NCI-H2171 (cell line): ENCODE data around the gene SETBP1.
"Not testable (repeated sequence)": the region's sequence is repeated elsewhere in the genome, so short reads cannot be mapped to it uniquely, and the experiment has no call there.

Source experiments
- DNase-seq: peaks from one replicate; lab custom pipeline; 2025; lab: John Stamatoyannopoulos, UW

The SETBP1 gene

DNA sequence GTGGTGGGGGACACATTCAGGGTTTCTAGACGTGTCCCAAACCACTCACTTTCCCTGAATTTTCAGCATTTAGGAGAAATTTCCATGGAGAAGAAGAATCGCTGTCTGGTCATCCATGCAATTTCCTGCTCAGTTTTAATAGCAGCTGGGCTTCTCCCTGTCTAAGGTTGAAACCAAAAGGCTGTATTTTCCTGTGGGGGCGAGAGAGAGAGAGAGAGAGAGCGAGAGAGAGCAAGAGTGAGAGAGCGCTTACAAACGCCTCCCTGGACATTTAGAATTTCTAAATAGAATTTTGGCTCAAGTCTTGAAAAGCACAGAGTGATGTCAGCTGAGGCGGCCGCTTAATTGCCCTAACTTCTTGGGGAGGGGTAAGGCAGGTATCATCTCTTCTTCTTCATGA lies 110.8 kb downstream of the SETBP1 start:
- no peak for DNase-seq

DNA sequence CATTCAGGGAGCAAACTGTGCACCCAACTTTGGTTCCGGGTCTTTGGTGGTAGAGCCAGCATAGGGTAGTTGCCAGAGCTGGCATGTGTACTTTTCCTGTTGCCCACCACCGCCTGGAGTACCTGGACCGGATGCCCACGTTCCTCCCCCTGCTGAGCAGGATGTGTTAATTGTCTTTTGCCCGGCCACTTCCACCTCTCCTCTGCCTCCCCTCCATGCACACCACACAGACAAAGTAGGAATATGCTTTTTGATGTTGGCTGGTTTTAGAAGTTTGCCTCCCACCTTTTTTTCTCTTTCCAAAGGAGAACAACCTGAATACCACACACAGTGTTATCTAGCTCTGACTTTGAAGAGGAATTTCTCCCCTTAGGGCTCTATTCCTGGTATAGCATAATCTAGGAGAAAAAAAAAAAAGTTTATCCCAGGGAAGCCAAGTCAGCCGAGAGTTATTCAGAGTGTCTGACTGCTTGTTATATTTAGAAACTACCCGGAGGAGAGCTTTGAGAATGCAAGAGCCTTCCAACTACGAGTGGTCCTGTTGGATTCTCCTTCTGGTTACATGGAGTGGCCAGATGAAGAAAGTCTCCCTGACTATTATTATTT lies 111.9 kb downstream of the SETBP1 start:
- DNase-seq: no peak

DNA sequence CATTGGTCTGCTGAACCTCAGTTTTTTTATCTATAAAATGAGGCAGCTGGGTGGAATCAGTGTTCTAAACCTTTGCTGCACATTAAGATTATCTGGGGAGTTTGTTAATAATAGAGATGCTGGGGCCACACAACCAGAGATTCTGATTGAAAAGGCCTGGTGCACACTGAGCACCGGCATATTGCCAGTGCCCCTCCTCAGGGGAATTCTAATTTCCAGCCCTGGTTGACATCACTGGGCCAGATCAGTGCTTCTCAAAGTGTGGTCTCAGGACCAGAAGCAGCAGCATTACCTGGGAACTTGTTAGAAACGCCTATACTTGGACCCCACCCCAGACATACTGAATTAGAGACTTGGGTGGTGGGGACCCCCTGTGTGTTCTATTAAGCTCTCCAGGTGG lies 112.5 kb downstream of the SETBP1 start:
- no peak for DNase-seq

DNA sequence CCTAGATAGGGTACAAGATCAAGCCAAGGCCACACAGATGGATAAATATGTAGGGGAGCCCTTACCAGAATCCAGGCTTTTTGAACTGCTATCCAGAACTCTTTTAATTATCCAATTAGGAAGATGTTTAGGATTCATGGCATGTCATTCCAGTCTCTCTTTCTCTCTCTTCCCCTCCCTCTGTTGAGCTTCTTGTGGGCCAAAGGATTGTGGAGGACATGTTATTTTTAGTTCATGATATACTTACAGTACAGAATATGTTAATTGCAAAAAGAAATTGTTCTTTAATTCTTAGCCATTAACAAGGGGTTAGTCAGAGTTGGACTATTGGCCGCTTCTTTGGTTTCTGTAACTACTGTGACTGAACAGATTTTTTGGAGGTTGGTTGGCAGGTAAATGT lies 113.0 kb downstream of the SETBP1 start:
- DNase-seq: no peak

DNA sequence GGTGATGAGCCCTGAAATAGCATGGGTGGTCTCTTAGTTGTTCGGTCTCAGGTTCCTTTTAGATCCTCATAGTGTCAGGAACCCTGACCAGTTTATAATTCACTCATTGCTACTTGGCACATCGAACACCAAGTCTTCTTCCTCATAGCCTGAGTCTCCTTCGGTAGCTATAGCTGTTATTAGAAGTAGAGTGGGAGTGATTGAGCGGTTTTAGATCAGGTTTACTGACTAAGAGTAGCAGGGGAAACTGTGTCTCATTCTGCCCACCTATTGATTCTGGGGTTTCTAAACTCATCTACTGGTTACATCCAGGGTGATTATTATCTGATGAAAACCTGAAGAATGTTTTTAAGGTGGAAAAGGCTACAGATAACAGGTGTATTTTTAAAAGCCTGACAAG lies 114.6 kb downstream of the SETBP1 start:
- DNase-seq: no peak

DNA sequence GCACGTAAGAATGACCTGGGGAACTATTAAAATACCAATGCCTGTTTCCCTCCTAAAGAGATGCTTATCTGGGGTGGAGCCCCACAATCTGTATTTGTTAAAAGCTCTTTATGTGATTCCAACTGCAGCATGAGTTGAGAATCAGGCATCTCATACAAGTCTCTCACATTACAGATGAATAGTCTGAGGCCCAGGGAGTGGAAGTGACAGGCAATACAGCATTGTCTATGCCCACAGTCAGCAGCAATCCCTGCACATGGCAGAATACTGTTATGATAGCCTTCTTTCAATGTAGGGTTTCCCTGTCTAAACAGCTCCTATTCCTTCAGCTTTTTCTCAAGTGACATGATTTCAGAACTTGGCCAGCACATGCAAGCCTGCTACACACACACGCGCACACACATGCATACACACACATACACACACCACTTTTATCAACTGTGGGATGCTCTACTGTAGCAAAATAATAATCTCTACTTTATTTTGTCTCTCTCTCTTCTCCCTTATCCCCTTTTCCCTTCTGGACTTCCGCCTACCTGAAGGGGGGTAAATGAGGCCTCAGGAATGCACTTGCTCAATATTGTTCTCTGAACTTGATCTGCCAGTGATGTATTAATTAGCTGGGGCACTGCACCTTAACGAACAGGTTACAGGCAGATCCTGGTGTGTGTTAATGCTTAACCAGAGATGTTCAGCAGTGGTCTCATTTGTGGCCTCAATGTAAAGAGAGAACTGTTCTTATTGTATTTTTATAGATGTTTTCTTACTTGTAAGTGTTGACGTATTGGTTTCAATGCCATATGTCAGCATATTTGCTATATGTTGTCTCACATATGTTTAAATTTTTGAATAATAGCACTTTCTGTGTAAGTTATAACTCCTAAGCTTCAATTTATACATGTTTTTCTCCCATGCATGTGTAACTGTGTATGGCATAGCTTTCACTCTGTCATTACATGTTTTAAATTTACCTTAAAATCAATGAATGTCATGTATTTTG lies 116.0 kb downstream of the SETBP1 start:
- peak; percentile 20 for DNase-seq

DNA sequence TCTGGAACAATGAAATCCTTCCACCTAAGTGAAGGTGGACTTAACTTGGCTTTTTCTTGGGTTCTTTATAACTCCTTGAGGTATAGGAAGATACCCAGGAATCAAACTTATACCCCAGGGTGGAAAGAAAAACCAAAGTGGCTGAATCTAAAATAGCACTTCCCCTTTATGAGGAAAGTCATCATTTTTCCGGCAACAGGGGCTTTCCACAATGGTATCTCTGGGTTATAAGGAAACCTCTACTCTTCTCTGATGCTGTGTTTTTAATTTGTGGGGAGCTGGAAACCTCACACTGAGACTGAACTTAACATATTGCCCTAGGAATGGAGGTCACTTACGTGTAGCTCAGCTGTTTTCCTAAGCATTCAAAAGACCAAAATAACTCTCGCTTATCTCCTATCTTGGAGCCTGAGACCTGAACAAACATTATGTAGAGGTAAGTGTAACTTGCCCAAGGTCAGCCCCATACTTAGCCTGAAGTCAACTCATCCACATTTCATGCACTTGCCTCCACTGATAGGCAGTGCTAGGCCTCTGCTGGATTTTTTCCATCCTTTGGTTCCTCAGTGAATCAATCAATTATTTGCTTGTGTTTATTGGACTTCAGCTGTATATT lies 117.9 kb downstream of the SETBP1 start:
- DNase-seq: no peak

DNA sequence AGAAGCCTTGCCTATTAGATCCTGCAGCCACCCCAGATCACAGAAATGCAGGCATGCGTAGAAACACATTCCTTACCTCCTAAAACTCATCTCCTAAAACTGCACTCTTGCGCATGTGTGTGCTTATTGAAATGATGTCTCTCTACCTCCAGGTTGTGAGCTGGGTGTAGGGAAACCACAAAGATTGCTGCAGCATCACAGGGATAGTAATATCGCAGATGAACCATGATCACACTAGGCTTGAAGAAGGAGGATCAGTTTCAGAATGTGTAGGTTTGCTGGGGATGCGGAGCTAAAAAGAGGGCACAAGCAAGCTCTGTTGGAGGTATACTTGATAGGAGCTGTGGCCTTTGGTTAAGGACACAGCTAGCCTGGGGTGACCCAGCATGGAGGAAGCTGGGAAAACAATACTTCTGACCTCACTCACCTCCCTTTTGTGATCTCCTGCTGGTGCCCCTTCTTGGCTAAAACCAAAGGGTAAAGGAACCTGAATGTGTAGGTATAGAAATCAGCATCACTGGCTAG lies 118.8 kb downstream of the SETBP1 start:
- no peak for DNase-seq

DNA sequence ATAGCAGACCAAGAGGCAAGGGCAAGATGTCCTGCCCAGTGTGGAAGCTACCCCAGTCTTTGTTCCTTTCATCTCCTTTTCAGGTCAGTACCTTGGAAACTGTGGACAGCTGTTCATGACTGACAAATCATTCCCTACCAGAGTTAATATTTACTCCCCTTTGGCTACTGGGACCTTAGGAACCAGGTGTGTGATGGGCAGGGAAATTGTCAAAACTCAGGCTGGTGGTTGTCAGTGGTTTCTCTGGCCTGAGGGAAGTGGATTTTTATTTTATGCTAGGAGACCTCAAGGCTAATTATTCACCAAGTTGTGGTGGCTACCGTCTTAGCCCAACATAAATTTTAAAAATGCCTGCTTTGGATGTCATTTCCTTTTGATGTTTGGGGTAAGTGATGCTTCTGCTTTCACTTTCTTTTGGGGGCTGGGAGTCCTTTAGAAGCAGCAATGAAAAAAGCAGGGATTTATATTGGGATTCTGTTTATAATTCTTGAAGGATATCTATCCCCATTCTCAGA lies 119.3 kb downstream of the SETBP1 start:
- no peak for DNase-seq

DNA sequence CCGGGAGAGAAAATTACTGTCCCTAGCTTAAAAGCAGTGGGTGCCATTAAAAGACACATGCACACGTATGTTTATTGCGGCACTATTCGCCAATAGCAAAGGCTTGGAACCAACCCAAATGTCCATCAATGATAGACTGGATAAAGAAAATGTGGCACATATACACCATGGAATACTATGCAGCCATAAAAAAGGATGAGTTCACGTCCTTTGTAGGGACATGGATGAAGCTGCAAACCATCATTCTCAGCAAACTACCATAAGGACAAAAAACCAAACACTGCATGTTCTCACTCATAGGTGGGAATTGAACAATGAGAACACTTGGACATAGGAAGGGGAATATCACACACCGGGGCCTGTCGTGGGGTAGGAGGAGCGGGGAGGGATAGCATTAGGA lies 120.1 kb downstream of the SETBP1 start:
- DNase-seq: not testable (repeated sequence)

DNA sequence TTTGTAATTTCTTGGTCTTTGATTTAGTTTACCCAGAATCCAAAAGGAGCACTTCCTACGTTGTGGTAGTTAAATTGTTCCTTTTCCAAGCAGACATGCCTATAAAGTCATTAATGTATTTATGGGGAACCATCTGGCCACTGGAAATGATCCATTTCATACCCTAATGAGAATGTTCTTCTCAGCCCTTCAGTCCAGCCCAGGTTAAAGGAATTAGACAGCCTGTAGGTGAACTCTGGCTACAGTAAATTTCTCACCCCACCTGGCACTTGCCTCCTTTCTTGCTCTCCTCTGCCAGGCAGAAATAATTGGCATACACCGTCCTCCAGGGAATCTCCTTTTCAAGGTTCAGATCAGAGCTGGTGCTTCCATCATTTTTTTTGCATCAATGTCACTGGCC lies 121.1 kb downstream of the SETBP1 start:
- peak; percentile 60 for DNase-seq

DNA sequence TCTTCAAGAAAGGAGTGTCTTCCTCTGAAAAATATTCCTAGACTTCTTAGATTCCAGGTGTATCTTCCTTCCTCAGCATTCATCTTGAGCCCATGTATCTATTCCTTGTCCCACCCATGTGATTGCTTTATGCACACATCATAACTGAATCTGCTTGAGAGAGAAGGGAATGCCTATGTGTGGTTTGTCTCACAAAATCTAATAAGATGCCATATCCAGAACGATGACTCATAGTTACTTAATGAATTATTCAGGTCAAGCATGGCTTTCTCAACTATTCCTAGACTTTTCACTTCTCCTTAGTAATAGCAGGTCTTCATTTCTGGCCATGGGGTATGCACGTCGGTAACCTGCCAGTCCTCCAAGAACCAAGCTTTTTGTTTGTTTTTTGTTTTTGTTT lies 121.8 kb downstream of the SETBP1 start:
- no peak for DNase-seq

DNA sequence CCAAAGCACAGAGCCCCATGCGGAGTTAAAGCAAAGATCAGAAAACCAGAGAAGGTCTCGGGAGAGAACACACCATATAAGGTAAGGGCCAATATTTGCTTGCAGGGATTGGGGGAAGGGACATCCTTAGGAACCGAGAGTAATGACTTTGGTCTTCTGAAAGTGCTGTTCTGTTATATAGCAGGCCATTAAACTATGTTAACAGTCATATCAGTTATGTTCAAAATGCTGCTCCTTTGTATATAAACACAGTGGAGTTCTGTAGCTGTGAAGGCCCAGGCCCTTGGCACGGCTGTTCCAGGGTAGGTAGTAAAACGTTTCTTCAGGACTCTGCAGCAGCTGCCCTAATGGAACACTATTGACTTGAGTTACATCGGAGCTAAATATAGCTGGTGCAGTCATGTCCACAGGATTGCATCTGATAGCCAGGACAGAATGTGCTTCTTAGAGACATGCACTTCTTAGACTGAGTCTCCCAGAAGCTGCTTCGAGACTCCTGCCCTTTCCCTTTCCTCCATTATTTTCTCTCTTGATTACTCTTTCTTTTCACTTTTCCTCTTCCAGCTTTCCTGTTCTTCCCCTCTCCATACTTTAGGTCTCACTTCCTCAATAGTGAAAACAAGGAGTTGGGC lies 122.4 kb downstream of the SETBP1 start:
- no peak for DNase-seq

DNA sequence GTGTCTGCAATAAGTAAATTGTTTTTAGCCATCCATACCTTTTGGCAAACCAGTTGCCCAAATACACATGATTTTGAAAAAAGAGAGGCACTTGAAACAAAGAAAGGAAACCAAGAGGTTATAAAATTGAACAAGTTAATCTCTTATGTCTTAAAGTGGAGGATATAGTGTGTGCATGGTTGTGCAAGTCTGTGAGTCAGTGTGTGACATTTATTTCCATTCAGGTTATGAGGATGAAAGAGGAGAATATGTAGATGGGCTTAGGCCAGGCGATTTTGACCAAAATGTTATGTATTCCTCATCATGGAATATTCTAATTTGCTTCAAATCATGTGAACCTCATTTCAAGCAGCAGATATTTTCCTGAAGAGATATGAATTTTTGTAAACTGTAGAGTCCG lies 123.3 kb downstream of the SETBP1 start:
- no peak for DNase-seq

DNA sequence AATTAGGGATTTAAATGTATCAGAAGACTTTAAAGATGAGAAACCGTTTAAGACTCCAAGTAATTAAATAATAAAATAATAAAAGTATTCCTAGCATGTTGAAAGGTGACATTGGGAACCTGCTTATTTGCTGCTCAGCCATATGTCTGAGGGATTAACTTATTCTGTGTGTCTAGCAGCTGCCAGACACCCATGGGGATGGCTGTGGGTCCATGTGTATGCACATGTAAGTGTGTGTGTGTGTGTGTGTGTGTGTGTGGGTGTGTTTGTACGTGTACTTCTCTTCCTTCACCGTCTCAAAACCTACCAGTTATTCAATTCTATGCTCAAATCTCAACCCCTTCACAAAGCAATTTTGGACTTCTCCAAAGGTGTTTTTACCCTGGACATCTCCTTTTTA lies 124.5 kb downstream of the SETBP1 start:
- no peak for DNase-seq

DNA sequence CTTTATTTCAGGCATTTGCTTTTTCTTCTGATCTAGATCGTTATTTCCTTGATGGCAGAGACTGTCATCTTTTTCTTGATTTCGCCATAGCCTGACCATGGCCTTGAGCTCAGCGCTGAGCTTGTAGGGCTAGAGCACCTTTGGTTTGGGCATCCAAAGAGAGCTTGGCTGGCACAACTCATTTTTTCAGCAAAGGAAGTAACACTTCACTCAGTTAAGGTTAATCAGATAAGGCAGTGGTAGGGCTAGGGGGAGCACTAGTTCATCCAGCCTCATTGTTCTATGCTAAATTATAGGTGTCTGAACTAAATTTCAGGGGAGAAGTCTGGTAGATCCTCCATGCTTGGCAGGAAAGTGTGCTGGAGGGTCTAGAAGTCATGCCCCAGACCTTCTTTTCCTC lies 125.0 kb downstream of the SETBP1 start:
- DNase-seq: no peak

DNA sequence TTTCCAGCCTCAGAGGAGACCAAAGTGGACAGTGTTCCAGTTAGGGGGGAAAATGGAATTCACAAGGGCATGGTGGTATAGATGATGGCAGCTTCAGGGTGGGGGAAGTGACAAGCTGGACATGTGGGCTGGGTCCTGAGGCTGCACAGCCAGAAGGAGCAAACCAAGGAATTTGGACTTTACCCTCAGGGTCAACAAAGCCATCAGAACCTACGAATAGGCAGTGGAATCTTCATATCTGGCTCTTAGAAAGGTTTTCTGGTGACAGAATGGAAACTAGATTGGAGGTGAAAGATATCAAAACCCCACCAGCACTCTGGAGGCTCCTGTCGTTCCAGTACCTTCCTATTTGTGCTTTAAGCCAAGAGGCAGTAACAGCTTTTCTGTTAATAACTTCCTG lies 127.1 kb downstream of the SETBP1 start:
- no peak for DNase-seq

DNA sequence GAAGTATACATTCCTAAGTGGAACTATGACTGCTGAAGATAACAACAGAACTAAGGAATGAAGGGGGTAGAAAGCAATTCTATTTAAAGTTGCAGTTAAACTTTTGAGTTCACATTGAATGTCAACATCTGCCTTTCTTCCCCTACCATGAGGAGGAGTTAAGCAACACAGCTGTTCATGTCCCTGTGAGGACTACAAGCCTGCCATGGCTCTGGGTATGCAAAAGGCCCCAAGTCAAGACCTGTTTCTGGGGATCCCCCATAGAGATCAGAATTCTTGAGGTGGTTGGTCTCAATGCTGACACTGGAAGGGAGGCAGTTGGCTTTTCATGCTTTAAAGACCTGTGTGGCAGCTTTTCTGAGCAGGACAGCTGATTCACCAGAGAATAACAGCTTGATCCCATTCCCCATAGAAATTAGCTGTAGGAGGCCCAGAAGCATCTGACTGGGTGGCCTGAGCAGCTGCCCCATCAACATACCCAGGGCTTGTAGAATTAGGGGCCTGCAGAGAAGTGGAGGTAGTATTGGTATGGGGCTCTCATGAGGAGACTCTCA lies 131.0 kb downstream of the SETBP1 start:
- no peak for DNase-seq

DNA sequence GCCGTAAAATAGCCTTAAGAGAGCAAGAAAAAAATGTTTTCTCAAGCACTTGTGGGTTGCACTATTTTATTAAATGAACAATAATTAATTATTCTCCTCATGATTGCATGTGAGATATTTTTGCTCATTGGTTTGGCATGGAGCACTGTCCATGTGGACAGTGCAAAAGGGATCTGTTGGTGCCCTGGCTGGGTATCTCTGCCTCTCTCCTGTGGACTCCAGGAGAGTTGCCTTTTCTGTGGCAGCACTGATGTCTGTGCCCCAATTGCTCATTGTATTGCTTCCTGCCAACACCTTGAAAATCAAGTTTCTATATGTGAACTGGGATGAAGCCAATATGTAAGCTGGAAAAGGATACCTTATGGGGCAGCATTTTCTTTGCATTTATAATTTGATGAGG lies 131.7 kb downstream of the SETBP1 start:
- DNase-seq: no peak

DNA sequence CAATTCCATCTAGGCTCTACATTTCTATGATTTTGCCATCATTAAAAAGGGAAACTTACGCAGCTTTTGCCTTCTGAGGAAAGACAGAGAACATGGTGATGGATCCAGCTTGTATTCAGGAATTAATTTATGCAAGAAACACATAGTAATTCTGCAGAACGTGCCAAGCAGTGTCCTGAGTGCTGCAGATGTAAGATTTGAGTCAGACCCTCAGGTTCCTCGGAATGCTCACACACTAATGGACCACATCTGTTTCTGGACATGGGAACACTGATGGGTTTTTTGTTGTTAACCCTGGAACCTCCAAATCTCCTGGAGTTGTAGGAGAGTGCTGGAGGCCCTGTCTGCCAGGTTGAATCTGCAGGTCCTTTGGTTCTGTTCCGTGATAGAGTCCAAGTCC lies 132.9 kb downstream of the SETBP1 start:
- DNase-seq: no peak

DNA sequence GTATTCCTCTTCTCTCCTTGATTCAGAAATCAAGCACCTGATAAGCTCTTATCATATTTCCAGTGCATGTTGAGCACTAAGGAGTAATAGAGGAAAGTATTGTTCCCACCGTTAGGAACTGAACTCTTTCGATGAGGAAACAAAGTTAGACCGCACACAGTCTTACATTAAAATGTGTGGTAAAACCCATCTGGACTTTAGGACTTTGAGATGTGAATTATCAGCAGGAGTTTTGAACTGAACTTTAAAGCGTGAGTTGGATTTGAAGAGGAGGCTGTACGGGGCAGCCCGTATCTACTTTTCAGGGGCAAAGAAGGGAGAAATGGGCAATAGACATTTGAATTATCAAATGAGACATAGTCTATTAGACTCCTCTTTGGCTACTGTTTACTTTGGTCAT lies 134.4 kb downstream of the SETBP1 start:
- no peak for DNase-seq

DNA sequence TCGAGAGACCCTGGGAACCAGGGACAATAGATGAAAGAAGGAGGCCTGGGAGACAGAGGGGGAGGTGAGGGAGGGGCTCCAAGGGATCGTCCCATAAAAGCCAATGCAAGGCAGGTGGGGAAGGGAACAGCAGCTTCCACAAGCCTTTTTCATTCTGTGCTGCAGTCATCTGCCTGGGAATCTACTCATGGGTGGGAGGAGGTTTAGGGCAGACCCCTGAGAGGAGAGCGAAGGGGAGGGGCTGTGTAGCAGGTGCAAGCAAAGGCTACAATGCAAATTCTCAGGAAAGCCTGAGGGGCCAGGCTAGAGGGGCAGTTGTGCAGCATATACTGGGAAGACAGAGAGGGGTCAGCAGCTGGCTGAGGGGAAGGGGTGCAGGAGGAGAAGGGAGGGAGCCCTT lies 135.4 kb downstream of the SETBP1 start:
- no peak for DNase-seq
